ENCODE results near the gene IQSEC2.

DNA sequence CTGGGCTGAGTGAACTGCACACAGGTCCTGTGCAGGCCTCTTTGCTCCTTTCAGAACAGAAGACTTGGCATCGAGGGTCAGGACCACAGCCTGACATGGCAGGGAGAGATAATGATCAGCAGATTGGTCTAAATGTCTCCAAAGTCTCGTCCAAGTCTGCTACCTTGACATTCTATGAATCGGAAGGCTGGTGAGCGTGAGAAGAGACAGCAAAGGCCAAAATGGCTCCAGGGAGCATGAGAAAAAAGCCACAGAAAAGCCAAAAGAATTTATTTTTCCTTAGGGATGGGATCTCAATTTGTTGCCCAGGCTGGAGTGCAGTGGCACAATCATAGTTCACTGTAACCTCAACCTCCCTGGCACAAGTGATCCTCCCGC lies 32.3 kb upstream of the IQSEC2 start:
- TF ChIP-seq CTCF (IDR thresholded peaks at IDR 0.05; ENCODE audit: low read length): no peak
- TF ChIP-seq EZH2 (IDR thresholded peaks at IDR 0.05; ENCODE audit: borderline replicate concordance, low read length): no peak

Measured in OCI-LY1 (cell line).